Hepatocyte (in vitro differentiated cells): Measurements from ENCODE around the gene SLC22A12.

Experiments
- EZH2 ChIP-seq: fragments of 200-600 bp; sonication (generic); IDR thresholded peaks from 2 replicates; pipeline ENCODE4 v1.6.1; 2016; ENCODE audit warnings: antibody characterized with exemption, mild to moderate bottlenecking, borderline replicate concordance
- EZH2phosphoT487 ChIP-seq: fragments of 200-600 bp; sonication (generic); IDR thresholded peaks from one replicate; pipeline ENCODE4 v1.6.1; 2018; ENCODE audit warnings: antibody characterized with exemption, mild to moderate bottlenecking, low read depth, moderate library complexity; ENCODE audit not compliant: unreplicated experiment, severe bottlenecking
- TF ChIP-seq, protein P1 (sequence below): fragments of 200-600 bp; sonication (generic); IDR thresholded peaks from 2 replicates; pipeline ENCODE4 v1.5.1; 2016; ENCODE audit warnings: antibody characterized with exemption, mild to moderate bottlenecking; ENCODE audit not compliant: poor library complexity

DNA sequence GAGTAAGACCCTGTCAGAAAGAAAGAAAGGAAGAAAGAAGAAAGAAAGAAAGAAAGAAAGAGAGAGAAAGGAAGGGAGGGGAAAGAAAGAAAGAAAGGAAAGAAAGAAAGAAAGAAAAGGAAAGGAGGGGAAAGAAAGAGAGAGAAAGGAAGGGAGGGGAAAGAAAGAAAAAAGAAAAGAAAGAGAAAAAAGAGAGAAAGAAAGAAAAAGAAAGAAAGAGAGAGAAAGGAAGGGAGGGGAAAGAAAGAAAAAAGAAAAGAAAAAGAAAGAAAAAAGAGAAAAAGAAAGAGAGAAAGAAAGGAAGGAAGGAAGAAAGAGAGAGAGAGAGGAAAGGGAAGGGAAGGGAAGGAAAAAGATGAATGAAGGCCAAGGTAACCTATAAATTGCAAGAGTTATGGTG is 47.2 kb upstream of the SLC22A12 start:
- TF ChIP-seq, protein P1, sequence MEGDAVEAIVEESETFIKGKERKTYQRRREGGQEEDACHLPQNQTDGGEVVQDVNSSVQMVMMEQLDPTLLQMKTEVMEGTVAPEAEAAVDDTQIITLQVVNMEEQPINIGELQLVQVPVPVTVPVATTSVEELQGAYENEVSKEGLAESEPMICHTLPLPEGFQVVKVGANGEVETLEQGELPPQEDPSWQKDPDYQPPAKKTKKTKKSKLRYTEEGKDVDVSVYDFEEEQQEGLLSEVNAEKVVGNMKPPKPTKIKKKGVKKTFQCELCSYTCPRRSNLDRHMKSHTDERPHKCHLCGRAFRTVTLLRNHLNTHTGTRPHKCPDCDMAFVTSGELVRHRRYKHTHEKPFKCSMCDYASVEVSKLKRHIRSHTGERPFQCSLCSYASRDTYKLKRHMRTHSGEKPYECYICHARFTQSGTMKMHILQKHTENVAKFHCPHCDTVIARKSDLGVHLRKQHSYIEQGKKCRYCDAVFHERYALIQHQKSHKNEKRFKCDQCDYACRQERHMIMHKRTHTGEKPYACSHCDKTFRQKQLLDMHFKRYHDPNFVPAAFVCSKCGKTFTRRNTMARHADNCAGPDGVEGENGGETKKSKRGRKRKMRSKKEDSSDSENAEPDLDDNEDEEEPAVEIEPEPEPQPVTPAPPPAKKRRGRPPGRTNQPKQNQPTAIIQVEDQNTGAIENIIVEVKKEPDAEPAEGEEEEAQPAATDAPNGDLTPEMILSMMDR, result no peak
- TF ChIP-seq EZH2, result no peak
- no peak for TF ChIP-seq EZH2phosphoT487
